MCF 10A (cell line): ENCODE data around the gene PROX2. TPM values are rescaled to one million over a fixed set of nuclear protein-coding genes. Genes with fewer than 3 reads are reported as not detected.
A peak's percentile ranks its signal among the peaks of the same experiment; 100 is the strongest.

Source experiments
- BruUV-seq: library from RNA; stranded (reverse); fragments of 400-500 nt; replicated peaks from 2 replicates; lab custom pipeline; 2021; lab: Mats Ljungman, UMichigan
- CTCF ChIA-PET: fragments of 300-600 bp; sonication (Branson Sonifier 250); formaldehyde crosslinking; extraction: SDS; loops from one replicate; lab custom pipeline; 2021; ENCODE audit warnings: antibody characterized with exemption, inconsistent platforms; lab: Yijun Ruan, JAX
- POLR2A ChIA-PET: fragments of 300-600, 350-650 bp; sonication (Branson Sonifier 250); formaldehyde crosslinking; extraction: SDS; loops from one replicate; lab custom pipeline; 2020; ENCODE audit warnings: antibody characterized with exemption, inconsistent platforms; lab: Yijun Ruan, JAX
- DNase-seq: peaks from one replicate; pipeline ENCODE4 v3.0.0-alpha.2; 2018; ENCODE audit not compliant: unreplicated experiment
- H3K27ac Mint-ChIP-seq: one replicate; pipeline ENCODE4 v1.8.0; 2022; ENCODE audit warnings: mild to moderate bottlenecking, low read depth, mixed read lengths; ENCODE audit not compliant: unreplicated experiment
- H3K27me3 Mint-ChIP-seq: one replicate; pipeline ENCODE4 v1.8.0; 2022; ENCODE audit warnings: mixed read lengths; ENCODE audit not compliant: insufficient read depth, unreplicated experiment
- H3K36me3 Mint-ChIP-seq: one replicate; pipeline ENCODE4 v1.8.0; 2022; ENCODE audit warnings: mild to moderate bottlenecking, moderate library complexity, mixed read lengths; ENCODE audit not compliant: insufficient read depth, unreplicated experiment
- H3K4me1 Mint-ChIP-seq: one replicate; pipeline ENCODE4 v1.8.0; 2022; ENCODE audit warnings: mixed read lengths; ENCODE audit not compliant: insufficient read depth, unreplicated experiment
- H3K4me3 Mint-ChIP-seq: one replicate; pipeline ENCODE4 v1.8.0; 2022; ENCODE audit warnings: mild to moderate bottlenecking, moderate library complexity, mixed read lengths; ENCODE audit not compliant: unreplicated experiment
- H3K9me3 Mint-ChIP-seq: one replicate; pipeline ENCODE4 v1.8.0; 2022; ENCODE audit warnings: mixed read lengths; ENCODE audit not compliant: unreplicated experiment
- CTCF ChIP-seq: fragments of 200-600 bp; IDR thresholded peaks from one replicate; pipeline ENCODE4 v1.8.0; 2022; ENCODE audit warnings: antibody characterized with exemption, mild to moderate bottlenecking; ENCODE audit not compliant: unreplicated experiment
- intact Hi-C: fragments of 100-400 bp; cut with micrococcal nuclease; formaldehyde crosslinking; loops from 2 replicates; pipeline ENCODE4 v1.14.1; 2022
- total RNA-seq: library from RNA; stranded (reverse); gene quantifications from 2 replicates; pipeline ENCODE4 v1.2.3, GENCODE V29; 2022

PROX2 gene
- total RNA-seq, 1 experiment from 2014 or later = not detected

- POLR2A ChIA-PET = interaction anchor here (0.5 to 1.1 kb wide), 2 partner anchors 32 to 1036 kb away, joined by 3 to 4 read pairs; partner anchors contain the start of gene ZNF410
- BruUV-seq = TSS peak; percentile 43
- Mint-ChIP-seq H3K9me3 (no peaks in the 10 kb centered on the region), H3K4me3 (peak overlapping the region; percentile 61), H3K27ac (no peak overlapping the region), H3K4me1 (peaks cover 5% of the 10 kb centered on the region), H3K27me3 (peaks cover 12% of the 10 kb centered on the region), H3K36me3 (no peaks in the 10 kb centered on the region)
- no peak for TF ChIP-seq CTCF
- no peak for DNase-seq
- CTCF ChIA-PET = interaction anchor here (0.6 to 2.8 kb wide), 9 partner anchors 9 to 585 kb away, joined by 3 to 9 read pairs (median 3); no protein-coding TSS in a partner anchor
- intact Hi-C loops = no loop called here
Observed at GRCh38 chr14:74921987-74922751, 46.2 kb upstream of the PROX2 start.

GRCh38 chr14:74921053-74921620 is 45.2 kb upstream of the PROX2 start:
- H3K4me3 Mint-ChIP-seq = no peak overlapping the region
- H3K27me3 Mint-ChIP-seq = peaks cover 2% of the 10 kb centered on the region
- no TSS peak for BruUV-seq
- DNase-seq = no peak
- H3K4me1 Mint-ChIP-seq = no peaks in the 10 kb centered on the region
- H3K36me3 Mint-ChIP-seq = no peaks in the 10 kb centered on the region
- ChIA-PET POLR2A (no interaction called here), CTCF (interaction anchor here (0.8 to 2.8 kb wide), 3 partner anchors 15 to 60 kb away, joined by 3 to 9 read pairs (median 9); no protein-coding TSS in a partner anchor)
- intact Hi-C loops = no loop called here
- no peak for TF ChIP-seq CTCF
- no peaks in the 10 kb centered on the region for H3K9me3 Mint-ChIP-seq
- H3K27ac Mint-ChIP-seq = no peak overlapping the region

- no peak overlapping the region for H3K27ac Mint-ChIP-seq
- intact Hi-C loops = no loop called here
- no peaks in the 10 kb centered on the region for H3K9me3 Mint-ChIP-seq
- no peak for DNase-seq
- H3K27me3 Mint-ChIP-seq = no peaks in the 10 kb centered on the region
- BruUV-seq = no TSS peak
- H3K4me1 Mint-ChIP-seq = no peaks in the 10 kb centered on the region
- CTCF ChIA-PET = interaction anchor here (0.6 to 2.8 kb wide), 3 partner anchors 14 to 59 kb away, joined by 3 to 9 read pairs (median 9); no protein-coding TSS in a partner anchor
- TF ChIP-seq CTCF = no peak
- H3K36me3 Mint-ChIP-seq = no peaks in the 10 kb centered on the region
- no peak overlapping the region for H3K4me3 Mint-ChIP-seq
- POLR2A ChIA-PET = no interaction called here
Observed at GRCh38 chr14:74920281-74920680, 44.3 kb upstream of the PROX2 start.
